Measurements from ENCODE around the gene ANKS6.

Gene ANKS6

GRCh38 chr9:98806394-98807035, 10.2 kb upstream of the ANKS6 start:
- no peak for ATAC-seq
- Mint-ChIP-seq H3K27me3 (peaks cover 12% of the 10 kb centered on the region), H3K4me1 (peaks cover 28% of the 10 kb centered on the region), H3K4me3 (peak overlapping the region; percentile 91), H3K27ac (no peak overlapping the region), H3K9me3 (no peaks in the 10 kb centered on the region), H3K36me3 (no peaks in the 10 kb centered on the region)

GRCh38 chr9:98805506-98806272, 9.3 kb upstream of the ANKS6 start:
- Mint-ChIP-seq H3K27me3 (peaks cover 12% of the 10 kb centered on the region), H3K9me3 (no peaks in the 10 kb centered on the region), H3K4me3 (no peak overlapping the region), H3K27ac (no peak overlapping the region), H3K36me3 (no peaks in the 10 kb centered on the region), H3K4me1 (peaks cover 22% of the 10 kb centered on the region)
- no peak for ATAC-seq

GRCh38 chr9:98804083-98804482, 7.7 kb upstream of the ANKS6 start:
- Mint-ChIP-seq H3K36me3 (no peaks in the 10 kb centered on the region), H3K4me1 (peaks cover 19% of the 10 kb centered on the region), H3K4me3 (no peak overlapping the region), H3K27me3 (peaks cover 11% of the 10 kb centered on the region), H3K9me3 (no peaks in the 10 kb centered on the region), H3K27ac (no peak overlapping the region)
- ATAC-seq, result no peak

GRCh38 chr9:98801969-98802371, 5.6 kb upstream of the ANKS6 start:
- peaks cover 5% of the 10 kb centered on the region for H3K9me3 Mint-ChIP-seq
- H3K4me1 Mint-ChIP-seq, result peaks cover 5% of the 10 kb centered on the region
- no peak overlapping the region for H3K27ac Mint-ChIP-seq
- H3K4me3 Mint-ChIP-seq, result no peak overlapping the region
- ATAC-seq, result no peak
- no peaks in the 10 kb centered on the region for H3K36me3 Mint-ChIP-seq
- no peaks in the 10 kb centered on the region for H3K27me3 Mint-ChIP-seq

- peaks cover 5% of the 10 kb centered on the region for H3K9me3 Mint-ChIP-seq
- H3K36me3 Mint-ChIP-seq, result no peaks in the 10 kb centered on the region
- no peak overlapping the region for H3K4me3 Mint-ChIP-seq
- no peak for ATAC-seq
- no peak overlapping the region for H3K27ac Mint-ChIP-seq
- H3K27me3 Mint-ChIP-seq, result no peaks in the 10 kb centered on the region
- peaks cover 8% of the 10 kb centered on the region for H3K4me1 Mint-ChIP-seq
These were observed 5.2 kb upstream of the ANKS6 start for GRCh38 chr9:98801561-98801960.

GRCh38 chr9:98798254-98798653, 1.9 kb upstream of the ANKS6 start:
- ATAC-seq, result no peak
- H3K36me3 Mint-ChIP-seq, result no peaks in the 10 kb centered on the region
- H3K4me1 Mint-ChIP-seq, result peaks cover 25% of the 10 kb centered on the region
- H3K9me3 Mint-ChIP-seq, result peaks cover 5% of the 10 kb centered on the region
- no peaks in the 10 kb centered on the region for H3K27me3 Mint-ChIP-seq
- no peak overlapping the region for H3K27ac Mint-ChIP-seq
- no peak overlapping the region for H3K4me3 Mint-ChIP-seq

- peak overlapping the region; percentile 92 for H3K27ac Mint-ChIP-seq
- H3K4me1 Mint-ChIP-seq, result peaks cover 25% of the 10 kb centered on the region
- H3K36me3 Mint-ChIP-seq, result no peaks in the 10 kb centered on the region
- H3K27me3 Mint-ChIP-seq, result no peaks in the 10 kb centered on the region
- H3K9me3 Mint-ChIP-seq, result peaks cover 5% of the 10 kb centered on the region
- peak overlapping the region; percentile 96 for H3K4me3 Mint-ChIP-seq
- no peak for ATAC-seq
These were observed 1.1 kb upstream of the ANKS6 start for GRCh38 chr9:98797491-98797890.

GRCh38 chr9:98795970-98796363, 388 bp downstream of the ANKS6 start:
- Mint-ChIP-seq H3K4me3 (peak overlapping the region; percentile 53), H3K9me3 (peaks cover 5% of the 10 kb centered on the region), H3K27ac (no peak overlapping the region), H3K27me3 (no peaks in the 10 kb centered on the region), H3K36me3 (no peaks in the 10 kb centered on the region), H3K4me1 (peaks cover 40% of the 10 kb centered on the region)
- ATAC-seq, result peak; percentile 64

GRCh38 chr9:98795295-98795955, 930 bp downstream of the ANKS6 start:
- H3K4me3 Mint-ChIP-seq, result peak overlapping the region; percentile 53
- ATAC-seq, result no peak
- H3K27ac Mint-ChIP-seq, result no peak overlapping the region
- H3K9me3 Mint-ChIP-seq, result peaks cover 5% of the 10 kb centered on the region
- peaks cover 43% of the 10 kb centered on the region for H3K4me1 Mint-ChIP-seq
- no peaks in the 10 kb centered on the region for H3K27me3 Mint-ChIP-seq
- H3K36me3 Mint-ChIP-seq, result no peaks in the 10 kb centered on the region

- Mint-ChIP-seq H3K4me3 (no peak overlapping the region), H3K27ac (no peak overlapping the region), H3K27me3 (no peaks in the 10 kb centered on the region), H3K9me3 (peaks cover 5% of the 10 kb centered on the region), H3K4me1 (peaks cover 43% of the 10 kb centered on the region), H3K36me3 (no peaks in the 10 kb centered on the region)
- no peak for ATAC-seq
These were observed 1.6 kb downstream of the ANKS6 start for GRCh38 chr9:98794802-98795201.

- H3K4me1 Mint-ChIP-seq, result peaks cover 43% of the 10 kb centered on the region
- no peaks in the 10 kb centered on the region for H3K27me3 Mint-ChIP-seq
- ATAC-seq, result no peak
- no peaks in the 10 kb centered on the region for H3K9me3 Mint-ChIP-seq
- peaks cover 3% of the 10 kb centered on the region for H3K36me3 Mint-ChIP-seq
- no peak overlapping the region for H3K4me3 Mint-ChIP-seq
- H3K27ac Mint-ChIP-seq, result no peak overlapping the region
These were observed 3.3 kb downstream of the ANKS6 start for GRCh38 chr9:98793031-98793430.

GRCh38 chr9:98791608-98792490, 4.5 kb downstream of the ANKS6 start:
- Mint-ChIP-seq H3K36me3 (peaks cover 13% of the 10 kb centered on the region), H3K27ac (no peak overlapping the region), H3K4me3 (no peak overlapping the region), H3K4me1 (peaks cover 38% of the 10 kb centered on the region), H3K9me3 (no peaks in the 10 kb centered on the region), H3K27me3 (no peaks in the 10 kb centered on the region)
- no peak for ATAC-seq

- Mint-ChIP-seq H3K4me1 (peaks cover 34% of the 10 kb centered on the region), H3K27me3 (no peaks in the 10 kb centered on the region), H3K36me3 (peaks cover 13% of the 10 kb centered on the region), H3K4me3 (no peak overlapping the region), H3K9me3 (no peaks in the 10 kb centered on the region), H3K27ac (no peak overlapping the region)
- peak; percentile 74 for ATAC-seq
These were observed 5.3 kb downstream of the ANKS6 start for GRCh38 chr9:98790842-98791607.

GRCh38 chr9:98790134-98790841, 6.1 kb downstream of the ANKS6 start:
- Mint-ChIP-seq H3K27me3 (no peaks in the 10 kb centered on the region), H3K27ac (no peak overlapping the region), H3K36me3 (peaks cover 13% of the 10 kb centered on the region), H3K4me3 (no peak overlapping the region), H3K4me1 (peaks cover 28% of the 10 kb centered on the region), H3K9me3 (no peaks in the 10 kb centered on the region)
- ATAC-seq, result no peak

Measured in stimulated activated memory B cell treated with anti-CD40 and anti-IgM and Interleukin-4, amounts not matched to agents 10 μg/mL and 1 μg/mL and 100 μg/mL, for 72 hours (primary cell).